Neural cell (in vitro differentiated cells): Measurements from ENCODE around the gene IL9. TPM values are rescaled to one million over a fixed set of nuclear protein-coding genes. Genes with fewer than 3 reads are reported as not detected.

Source experiments
- H2AFZ ChIP-seq: fragments of 200-600, 300-800 bp; sonication (generic), shearing (Covaris generic); 2 replicates; pipeline ENCODE4 v1.6.0; 2014; ENCODE audit warnings: low read depth, mild to moderate bottlenecking, antibody characterized with exemption, low read length, moderate library complexity
- H3F3A ChIP-seq: fragments of 200-600 bp; shearing (Covaris generic); 2 replicates; pipeline ENCODE4 v1.6.1; 2016; ENCODE audit warnings: mild to moderate bottlenecking, moderate library complexity, mixed read lengths, antibody characterized with exemption, low read length; ENCODE audit not compliant: insufficient read depth, poor library complexity, severe bottlenecking
- H3K27ac ChIP-seq: fragments of 200-600, 300-800 bp; sonication (generic), shearing (Covaris generic); 2 replicates; pipeline ENCODE4 v1.5.1; 2014; ENCODE audit warnings: mild to moderate bottlenecking, low read length, moderate library complexity
- H3K27me3 ChIP-seq: fragments of 300-800, 200-600 bp; sonication (generic), shearing (Covaris generic); 2 replicates; pipeline ENCODE4 v1.6.0; 2014; ENCODE audit warnings: mild to moderate bottlenecking, low read depth, low read length, moderate library complexity; ENCODE audit not compliant: insufficient read depth
- H3K36me3 ChIP-seq: fragments of 300-800, 200-600 bp; sonication (generic), shearing (Covaris generic); 2 replicates; pipeline ENCODE4 v1.5.1; 2014; ENCODE audit warnings: mild to moderate bottlenecking, antibody characterized with exemption, low read length, moderate library complexity; ENCODE audit not compliant: insufficient read depth
- H3K4me2 ChIP-seq: fragments of 300-800, 200-600 bp; sonication (generic), shearing (Covaris generic); 2 replicates; pipeline ENCODE4 v1.6.0; 2014; ENCODE audit warnings: mild to moderate bottlenecking, low read length
- H3K4me3 ChIP-seq: fragments of 300-800, 200-600 bp; sonication (generic), shearing (Covaris generic); 2 replicates; pipeline ENCODE4 v1.5.1; 2014; ENCODE audit warnings: mild to moderate bottlenecking, low read length, moderate library complexity
- H3K79me2 ChIP-seq: fragments of 200-600 bp; shearing (Covaris generic); replicated peaks from 2 replicates; pipeline ENCODE4 v1.6.0; 2014; ENCODE audit warnings: mild to moderate bottlenecking, low read length, moderate library complexity; ENCODE audit not compliant: insufficient read depth
- H3K9ac ChIP-seq: fragments of 300-800, 200-600 bp; sonication (generic), shearing (Covaris generic); 2 replicates; pipeline ENCODE4 v1.6.1; 2016; ENCODE audit warnings: mild to moderate bottlenecking, low read length, mixed read lengths
- H3K9me2 ChIP-seq: fragments of 200-600 bp; shearing (Covaris generic); 2 replicates; pipeline ENCODE4 v1.6.1; 2016; ENCODE audit warnings: mild to moderate bottlenecking, low read length, mixed read lengths; ENCODE audit not compliant: insufficient read depth
- H3K9me3 ChIP-seq: fragments of 200-600, 300-800 bp; sonication (generic), shearing (Covaris generic); 2 replicates; pipeline ENCODE4 v1.6.1; 2016; ENCODE audit warnings: mild to moderate bottlenecking, mixed run types, low read length, moderate library complexity, mixed read lengths
- H4K20me1 ChIP-seq: fragments of 200-600 bp; shearing (Covaris generic); 2 replicates; pipeline ENCODE4 v1.6.1; 2016; ENCODE audit warnings: mild to moderate bottlenecking, mixed run types; ENCODE audit not compliant: insufficient read depth
- CTCF ChIP-seq: fragments of 450-650 bp; IDR thresholded peaks from 2 replicates; pipeline ENCODE4 v1.5.1; 2014; ENCODE audit warnings: antibody characterized with exemption, mild to moderate bottlenecking, moderate library complexity; ENCODE audit not compliant: poor library complexity, severe bottlenecking
- EP300 ChIP-seq: fragments of 450-650 bp; conservative IDR thresholded peaks from 2 replicates; pipeline ENCODE4 v1.6.1; 2014; ENCODE audit warnings: antibody characterized with exemption, mild to moderate bottlenecking, moderate library complexity; ENCODE audit not compliant: poor library complexity, severe bottlenecking
- EZH2 ChIP-seq: fragments of 200-600, 300-800 bp; shearing (Covaris generic), sonication (generic); IDR thresholded peaks from 2 replicates; pipeline ENCODE4 v1.6.1; 2014; ENCODE audit warnings: antibody characterized with exemption, low read length, borderline replicate concordance, mild to moderate bottlenecking; ENCODE audit not compliant: insufficient read depth, poor library complexity, severe bottlenecking
- MXI1 ChIP-seq: fragments of 450-650 bp; conservative IDR thresholded peaks from 2 replicates; pipeline ENCODE4 v1.6.1; 2014; ENCODE audit warnings: antibody characterized with exemption, mild to moderate bottlenecking; ENCODE audit not compliant: poor library complexity, severe bottlenecking
- POLR2AphosphoS5 ChIP-seq: IDR thresholded peaks from 2 replicates; pipeline ENCODE4 v1.6.1; 2012
- RAD21 ChIP-seq: fragments of 450-650 bp; conservative IDR thresholded peaks from 2 replicates; pipeline ENCODE4 v1.6.1; 2014; ENCODE audit warnings: antibody characterized with exemption, mild to moderate bottlenecking, moderate library complexity
- REST ChIP-seq: IDR thresholded peaks from 2 replicates; pipeline ENCODE4 v1.6.1; 2012; ENCODE audit warnings: borderline replicate concordance
- SMC3 ChIP-seq: fragments of 450-650 bp; conservative IDR thresholded peaks from 2 replicates; pipeline ENCODE4 v1.6.1; 2014; ENCODE audit warnings: antibody characterized with exemption, mild to moderate bottlenecking, moderate library complexity; ENCODE audit not compliant: poor library complexity
- TAF1 ChIP-seq: IDR thresholded peaks from 2 replicates; pipeline ENCODE4 v1.6.1; 2012; ENCODE audit warnings: low read depth
- polyA plus RNA-seq: library from polyadenylated mRNA; depleted of rRNA; stranded (reverse); fragments of >200 nt; gene quantifications from 2 replicates; pipeline ENCODE4 v1.2.3, GENCODE V29; 2014

IL9 gene
- polyA plus RNA-seq, 1 donor from 2014 or later, result not detected

GRCh38 chr5:135879591-135879990 is 16.1 kb downstream of the IL9 start:
- Histone ChIP-seq H3K79me2 (no peaks in the 10 kb centered on the region), H3K9ac (no peak overlapping the region), H3F3A (no peaks in the 10 kb centered on the region), H3K4me3 (no peak overlapping the region), H3K27ac (no peak overlapping the region), H3K9me3 (no peaks in the 10 kb centered on the region), H3K9me2 (no peaks in the 10 kb centered on the region), H3K27me3 (no peaks in the 10 kb centered on the region), H3K36me3 (no peaks in the 10 kb centered on the region), H2AFZ (no peak overlapping the region), H4K20me1 (no peaks in the 10 kb centered on the region), H3K4me2 (no peak overlapping the region)
- TF ChIP-seq TAF1, result no peak
- TF ChIP-seq POLR2AphosphoS5, result no peak
- TF ChIP-seq MXI1, result no peak
- TF ChIP-seq EP300, result no peak
- no peak for TF ChIP-seq CTCF
- no peak for TF ChIP-seq RAD21
- no peak for TF ChIP-seq REST
- no peak for TF ChIP-seq SMC3
- TF ChIP-seq EZH2, result no peak

GRCh38 chr5:135878156-135878620 is 17.5 kb downstream of the IL9 start:
- Histone ChIP-seq H3K9ac (no peak overlapping the region), H3K27me3 (no peaks in the 10 kb centered on the region), H3K4me2 (no peak overlapping the region), H3K27ac (no peak overlapping the region), H3K9me2 (no peaks in the 10 kb centered on the region), H3K36me3 (no peaks in the 10 kb centered on the region), H4K20me1 (no peaks in the 10 kb centered on the region), H3K79me2 (no peaks in the 10 kb centered on the region), H2AFZ (no peak overlapping the region), H3K9me3 (no peaks in the 10 kb centered on the region), H3F3A (no peaks in the 10 kb centered on the region), H3K4me3 (no peak overlapping the region)
- TF ChIP-seq POLR2AphosphoS5 (no peak), TAF1 (no peak), MXI1 (no peak), CTCF (no peak), REST (no peak), RAD21 (no peak), EP300 (no peak), SMC3 (no peak)
